CD4-positive, CD25-positive, alpha-beta regulatory T cell (primary cell): ENCODE measurements around the gene FHIT. TPM values are rescaled to one million over a fixed set of nuclear protein-coding genes. Genes with fewer than 3 reads are reported as not detected.

Source experiments
- ATAC-seq, 2 donors: fragments of 150-1000 bp; cut with Tn5 transposase; one replicate each; pipeline ENCODE4 v1.10.0; 2021; ENCODE audit warnings: low read depth in 2 of 2, moderate number of reproducible peaks in 2 of 2, moderate library complexity in 1 of 2
- DNase-seq, 3 donors: peaks; one replicate each; pipeline versions ENCODE4 v3.0.0 to v3.0.0-alpha.2; 2012 to 2022; ENCODE audit warnings: mixed read lengths in 1 of 3
- H3K27ac ChIP-seq: one replicate; pipeline ENCODE4 v1.7.0; 2013; ENCODE audit warnings: mild to moderate bottlenecking, low read length; ENCODE audit not compliant: insufficient read depth, poor library complexity, severe bottlenecking
- H3K27me3 ChIP-seq: one replicate; pipeline ENCODE4 v1.7.0; 2013; ENCODE audit warnings: low read length; ENCODE audit not compliant: control insufficient read depth, insufficient read depth
- H3K36me3 ChIP-seq: one replicate; pipeline ENCODE4 v1.7.0; 2013; ENCODE audit warnings: mild to moderate bottlenecking, low read length, moderate library complexity; ENCODE audit not compliant: control insufficient read depth, insufficient read depth
- H3K4me1 ChIP-seq: 2 replicates; pipeline ENCODE4 v1.7.0; 2013; ENCODE audit warnings: mild to moderate bottlenecking, low read length; ENCODE audit not compliant: insufficient read depth, control insufficient read depth, poor library complexity, severe bottlenecking
- H3K4me3 ChIP-seq: one replicate; pipeline ENCODE4 v1.7.0; 2013; ENCODE audit warnings: low read depth, mild to moderate bottlenecking, low read length, moderate library complexity
- H3K9me3 ChIP-seq, 2 experiments: 1 replicate in 1 of 2; 2 replicates in 1 of 2; pipeline ENCODE4 v1.7.0; 2013; ENCODE audit warnings: low read length in 2 of 2, mild to moderate bottlenecking in 1 of 2, moderate library complexity in 1 of 2; ENCODE audit not compliant: control insufficient read depth in 2 of 2
- H3K27ac Mint-ChIP-seq, 3 donors: one replicate each; pipeline ENCODE4 v1.8.0; 2020 to 2022; ENCODE audit warnings: mild to moderate bottlenecking in 3 of 3, mixed read lengths in 3 of 3, moderate library complexity in 2 of 3
- H3K27me3 Mint-ChIP-seq: one replicate; pipeline ENCODE4 v1.8.0; 2022; ENCODE audit warnings: mild to moderate bottlenecking, mixed read lengths
- H3K36me3 Mint-ChIP-seq: one replicate; pipeline ENCODE4 v1.8.0; 2020; ENCODE audit warnings: mixed read lengths
- H3K4me1 Mint-ChIP-seq, 4 donors: one replicate each; pipeline ENCODE4 v1.8.0; 2020 to 2022; ENCODE audit warnings: mixed read lengths in 4 of 4, mild to moderate bottlenecking in 1 of 4
- H3K4me3 Mint-ChIP-seq, 4 donors: one replicate each; pipeline ENCODE4 v1.8.0; 2020 to 2022; ENCODE audit warnings: mild to moderate bottlenecking in 4 of 4, mixed read lengths in 4 of 4, moderate library complexity in 3 of 4
- H3K9me3 Mint-ChIP-seq, 7 donors: one replicate each; pipeline ENCODE4 v1.8.0; 2020 to 2022; ENCODE audit warnings: mixed read lengths in 7 of 7, mild to moderate bottlenecking in 3 of 7, moderate library complexity in 2 of 7
- polyA plus RNA-seq, 4 donors: library from polyadenylated mRNA; unstranded; fragments of 300-500 nt; fragmentation: Illumina TruSeq; gene quantifications; one replicate each; pipeline ENCODE4 v1.2.3, GENCODE V29; 2021
- total RNA-seq: library from RNA; stranded (reverse); gene quantifications from one replicate; pipeline ENCODE4 v1.2.3, GENCODE V29; 2022

The FHIT gene
- total and polyA plus RNA-seq, 5 donors from 2014 or later: 7.8 to 120 (median 14.4) TPM

DNA sequence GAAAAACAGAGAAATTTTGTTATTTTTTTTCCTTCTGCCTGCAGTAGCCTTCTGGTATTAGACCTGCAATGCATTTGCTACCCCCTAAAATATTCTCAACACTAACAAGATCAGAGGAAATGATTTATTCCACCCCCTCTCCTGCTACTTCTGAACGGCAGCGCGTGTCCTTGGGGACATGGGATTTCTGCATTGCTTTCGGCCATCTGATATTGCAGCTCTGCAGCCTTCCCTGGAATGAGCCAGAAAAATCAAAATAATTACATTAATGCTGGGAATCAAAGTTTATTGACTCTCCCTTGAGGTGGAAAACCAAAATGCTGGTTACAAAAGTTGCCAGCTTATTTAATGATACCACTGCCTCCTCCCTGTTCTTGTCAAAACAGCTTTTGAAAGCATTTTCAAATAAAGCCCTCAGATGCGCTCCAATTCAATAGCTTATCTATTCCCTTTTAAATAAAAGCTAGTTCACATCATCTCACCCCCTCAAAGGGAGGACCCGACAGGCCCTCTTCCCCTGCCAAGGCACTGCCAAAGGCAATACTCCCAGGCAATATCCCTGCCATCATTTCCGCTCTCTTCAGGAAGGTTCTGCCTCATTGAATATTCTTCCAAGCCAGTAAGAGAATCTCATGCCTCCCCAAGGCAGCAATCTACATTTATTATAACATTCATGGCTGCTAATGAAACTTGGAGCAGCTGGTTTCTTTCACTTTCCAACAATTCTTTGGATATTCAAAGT lies 96.6 kb downstream of the FHIT start:
- H3K36me3 ChIP-seq: no peaks in the 10 kb centered on the region
- Mint-ChIP-seq H3K36me3 (no peaks in the 10 kb centered on the region), H3K4me1 (no peaks in the 10 kb centered on the region), H3K9me3 (peaks cover 0 to 3% (median 0%) of the 10 kb centered on the region in 7 donors), H3K27ac (no peak overlapping the region), H3K4me3 (no peak overlapping the region), H3K27me3 (peaks cover 5% of the 10 kb centered on the region)
- no peak for ATAC-seq
- peaks cover 0 to 1% of the 10 kb centered on the region in 2 experiments for H3K9me3 ChIP-seq
- no peaks in the 10 kb centered on the region for H3K27me3 ChIP-seq
- DNase-seq: no peak
- H3K27ac ChIP-seq: no peak overlapping the region
- H3K4me1 ChIP-seq: no peaks in the 10 kb centered on the region
- no peak overlapping the region for H3K4me3 ChIP-seq

DNA sequence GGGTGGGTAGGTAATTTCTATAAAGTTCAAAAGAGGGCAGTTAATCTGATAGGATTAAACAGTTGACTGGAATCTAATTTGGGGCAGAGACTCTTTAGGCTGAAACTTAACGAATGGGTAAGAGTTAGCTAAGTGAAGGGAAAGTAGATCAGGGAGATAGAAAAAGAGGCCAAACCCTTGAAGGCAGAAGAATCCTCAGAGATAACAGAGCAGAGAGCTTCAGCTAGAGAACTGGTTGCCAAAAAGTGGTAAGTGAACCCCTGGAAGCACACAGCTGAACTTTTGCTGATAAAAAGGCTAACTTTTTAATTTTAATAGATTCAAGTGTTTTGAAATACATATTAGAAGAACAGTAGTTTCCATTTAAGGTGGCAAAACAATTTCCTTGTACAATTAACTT lies 99.2 kb downstream of the FHIT start:
- Mint-ChIP-seq H3K4me1 (no peaks in the 10 kb centered on the region), H3K27ac (no peak overlapping the region), H3K9me3 (peaks cover 0 to 3% (median 0%) of the 10 kb centered on the region in 7 donors), H3K27me3 (peaks cover 5% of the 10 kb centered on the region), H3K4me3 (no peak overlapping the region), H3K36me3 (no peaks in the 10 kb centered on the region)
- Histone ChIP-seq H3K4me1 (no peaks in the 10 kb centered on the region), H3K36me3 (no peaks in the 10 kb centered on the region), H3K9me3 (peaks cover 0 to 1% of the 10 kb centered on the region in 2 experiments), H3K4me3 (no peak overlapping the region), H3K27ac (no peak overlapping the region), H3K27me3 (no peaks in the 10 kb centered on the region)
- no peak for ATAC-seq
- DNase-seq: no peak

DNA sequence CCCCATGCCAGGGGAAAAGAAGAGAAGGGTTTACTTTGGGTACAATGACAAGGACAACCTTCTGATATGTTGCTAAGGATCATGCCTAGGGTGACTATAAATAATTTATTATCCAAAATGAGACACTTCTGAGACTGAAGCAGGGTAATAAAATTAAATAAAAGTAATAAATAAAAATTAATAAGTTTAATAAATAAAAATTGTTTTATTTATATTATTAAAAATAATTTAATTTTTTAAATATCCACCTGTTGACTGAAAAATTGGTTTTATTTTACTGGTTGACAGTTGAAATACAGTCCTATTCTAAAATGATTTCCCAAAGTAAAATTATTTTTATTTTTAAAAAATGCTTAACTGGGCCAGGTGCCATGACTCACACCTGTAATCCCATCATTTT lies 102.0 kb downstream of the FHIT start:
- no peak for DNase-seq
- Histone ChIP-seq H3K27ac (no peak overlapping the region), H3K36me3 (no peaks in the 10 kb centered on the region), H3K4me1 (no peaks in the 10 kb centered on the region), H3K9me3 (peaks cover 0 to 1% of the 10 kb centered on the region in 2 experiments), H3K4me3 (no peak overlapping the region), H3K27me3 (no peaks in the 10 kb centered on the region)
- H3K36me3 Mint-ChIP-seq: no peaks in the 10 kb centered on the region
- H3K4me1 Mint-ChIP-seq: no peaks in the 10 kb centered on the region
- H3K9me3 Mint-ChIP-seq: peaks cover 0 to 4% (median 0%) of the 10 kb centered on the region in 7 donors
- no peak overlapping the region for H3K4me3 Mint-ChIP-seq
- ATAC-seq: no peak
- no peak overlapping the region for H3K27ac Mint-ChIP-seq
- no peaks in the 10 kb centered on the region for H3K27me3 Mint-ChIP-seq

DNA sequence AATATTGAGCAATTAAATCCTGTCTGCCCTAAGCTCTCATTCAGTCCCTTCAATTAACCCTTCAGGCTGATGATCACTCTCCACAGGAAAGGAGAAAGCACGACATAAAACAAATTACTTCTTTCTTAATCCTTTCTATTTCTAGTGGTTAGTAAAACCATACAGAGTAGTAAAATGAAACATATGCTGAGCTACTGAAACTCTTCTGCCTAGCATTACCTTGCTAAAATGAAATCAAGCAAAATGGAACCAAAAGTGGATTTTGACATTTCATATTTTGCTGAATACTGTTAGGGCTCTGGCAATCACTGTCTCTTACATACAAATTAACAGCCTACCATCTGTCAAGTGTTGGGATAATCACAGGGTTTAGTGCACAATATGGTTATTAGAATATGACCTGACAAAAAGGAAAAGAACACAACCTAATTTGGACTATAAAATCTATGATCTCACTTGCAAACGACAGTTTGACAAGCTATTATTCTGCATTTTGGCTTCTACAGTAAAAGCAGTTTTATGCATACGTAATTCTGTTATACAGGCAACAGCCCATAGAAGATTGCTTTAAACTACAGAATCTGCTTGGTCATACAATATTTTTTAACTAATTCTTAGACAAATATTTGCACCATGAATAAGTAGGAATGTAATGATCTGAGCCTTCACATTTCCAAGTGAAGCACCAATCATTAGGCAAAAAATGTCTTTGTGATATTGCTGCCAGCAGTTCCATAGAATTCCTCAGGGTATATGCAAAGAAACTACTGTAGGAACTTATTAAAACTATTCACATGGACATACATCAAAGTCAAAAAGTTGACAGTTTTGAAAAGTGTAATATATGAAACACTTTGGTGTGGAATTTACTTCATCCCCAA lies 105.0 kb downstream of the FHIT start:
- Mint-ChIP-seq H3K4me1 (no peaks in the 10 kb centered on the region), H3K4me3 (no peak overlapping the region), H3K27me3 (no peaks in the 10 kb centered on the region), H3K36me3 (no peaks in the 10 kb centered on the region), H3K9me3 (peaks cover 0 to 2% (median 0%) of the 10 kb centered on the region in 7 donors), H3K27ac (no peak overlapping the region)
- ATAC-seq (no peak), DNase-seq (no peak)
- Histone ChIP-seq H3K27me3 (no peaks in the 10 kb centered on the region), H3K4me3 (no peak overlapping the region), H3K4me1 (no peaks in the 10 kb centered on the region), H3K27ac (no peak overlapping the region), H3K36me3 (no peaks in the 10 kb centered on the region), H3K9me3 (peaks cover 0 to 1% of the 10 kb centered on the region in 2 experiments)

DNA sequence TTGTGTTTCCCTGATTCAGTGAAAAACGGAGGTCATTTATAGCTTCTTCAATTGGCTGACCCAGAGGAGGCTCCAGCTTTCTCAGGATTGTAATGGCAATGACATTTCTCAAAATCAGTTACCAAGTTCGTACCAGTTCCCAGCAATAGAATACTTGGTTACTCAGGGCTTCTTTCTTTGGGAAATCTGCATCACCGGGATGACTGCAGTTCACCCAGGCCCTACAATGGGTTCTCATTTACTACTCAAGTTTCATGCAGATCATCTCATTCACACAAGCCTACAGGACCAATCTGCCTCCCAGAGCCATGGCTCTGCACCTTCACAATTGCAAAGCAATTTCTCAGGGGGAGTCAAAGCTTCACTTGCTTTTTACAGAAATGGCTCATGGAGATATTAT lies 109.6 kb downstream of the FHIT start:
- H3K27ac Mint-ChIP-seq: no peak overlapping the region
- no peaks in the 10 kb centered on the region for H3K27me3 ChIP-seq

DNA sequence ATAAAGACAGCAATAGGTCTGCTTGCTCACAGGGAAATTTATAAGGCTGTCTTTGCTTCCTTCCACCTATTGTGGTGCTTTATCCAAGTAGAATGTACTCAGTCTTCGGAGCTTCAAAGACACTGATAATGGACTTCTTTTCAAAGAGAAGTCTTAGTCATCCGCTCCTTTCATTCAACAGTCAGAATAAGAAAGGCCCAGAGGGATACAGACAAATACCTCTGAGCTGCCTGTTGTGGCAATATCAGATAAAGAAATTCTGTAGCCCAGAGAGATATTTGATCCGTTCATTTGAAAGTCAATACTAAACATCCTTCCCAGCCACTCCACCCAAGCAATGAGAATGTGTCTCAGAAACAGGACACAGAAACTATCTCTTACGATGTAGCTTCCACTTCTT lies 110.0 kb downstream of the FHIT start:
- Histone ChIP-seq H3K27ac (no peak overlapping the region), H3K27me3 (no peaks in the 10 kb centered on the region), H3K4me3 (no peak overlapping the region), H3K4me1 (no peaks in the 10 kb centered on the region), H3K36me3 (no peaks in the 10 kb centered on the region), H3K9me3 (no peaks in the 10 kb centered on the region)
- H3K4me1 Mint-ChIP-seq: no peaks in the 10 kb centered on the region
- no peak overlapping the region for H3K4me3 Mint-ChIP-seq
- peaks cover 0 to 2% (median 0%) of the 10 kb centered on the region in 7 donors for H3K9me3 Mint-ChIP-seq
- H3K27me3 Mint-ChIP-seq: no peaks in the 10 kb centered on the region
- DNase-seq (no peak), ATAC-seq (no peak)
- no peaks in the 10 kb centered on the region for H3K36me3 Mint-ChIP-seq
- H3K27ac Mint-ChIP-seq: no peak overlapping the region

More for the DNA sequence above, 109.6 kb downstream of the FHIT start:
- DNase-seq (no peak), ATAC-seq (no peak)
- H3K9me3 ChIP-seq: no peaks in the 10 kb centered on the region
- H3K4me1 ChIP-seq: no peaks in the 10 kb centered on the region
- no peaks in the 10 kb centered on the region for H3K27me3 Mint-ChIP-seq
- H3K36me3 Mint-ChIP-seq: no peaks in the 10 kb centered on the region
- H3K4me3 ChIP-seq: no peak overlapping the region
- H3K9me3 Mint-ChIP-seq: peaks cover 0 to 2% (median 0%) of the 10 kb centered on the region in 7 donors
- no peaks in the 10 kb centered on the region for H3K4me1 Mint-ChIP-seq
- no peak overlapping the region for H3K27ac ChIP-seq
- no peak overlapping the region for H3K4me3 Mint-ChIP-seq
- no peaks in the 10 kb centered on the region for H3K36me3 ChIP-seq

DNA sequence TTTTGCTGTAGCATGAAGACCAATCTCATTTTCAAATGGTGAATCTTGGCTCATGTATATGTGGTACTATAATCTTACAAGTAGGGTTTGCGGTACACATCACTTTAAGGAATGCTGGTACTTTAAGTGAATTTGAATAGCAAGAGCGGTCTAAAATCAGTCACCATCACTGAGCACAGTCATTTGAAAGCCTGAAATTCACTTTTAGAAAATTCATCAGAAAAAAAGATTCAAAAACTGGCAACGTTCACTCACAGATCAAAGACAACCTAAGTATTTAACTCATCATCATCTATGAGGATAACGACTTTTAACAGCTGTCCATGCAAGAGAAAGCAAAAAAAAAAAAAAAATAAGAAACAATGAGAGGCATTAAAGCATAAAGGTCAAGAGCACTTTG lies 111.6 kb downstream of the FHIT start:
- H3K4me1 Mint-ChIP-seq: no peaks in the 10 kb centered on the region

More for the DNA sequence above, 111.6 kb downstream of the FHIT start:
- DNase-seq: no peak
- no peaks in the 10 kb centered on the region for H3K9me3 ChIP-seq
- H3K9me3 Mint-ChIP-seq: peaks cover 0 to 2% (median 0%) of the 10 kb centered on the region in 7 donors
- ATAC-seq: no peak
- no peaks in the 10 kb centered on the region for H3K36me3 Mint-ChIP-seq
- no peak overlapping the region for H3K4me3 ChIP-seq
- no peaks in the 10 kb centered on the region for H3K27me3 ChIP-seq
- no peak overlapping the region for H3K4me3 Mint-ChIP-seq
- H3K27me3 Mint-ChIP-seq: no peaks in the 10 kb centered on the region
- no peak overlapping the region for H3K27ac Mint-ChIP-seq
- no peak overlapping the region for H3K27ac ChIP-seq
- no peaks in the 10 kb centered on the region for H3K4me1 ChIP-seq
- H3K36me3 ChIP-seq: no peaks in the 10 kb centered on the region
